Breast epithelium (tissue), 4 donors: ENCODE results near the gene FBXW9. TPM values are rescaled to one million over a fixed set of nuclear protein-coding genes. Genes with fewer than 3 reads are reported as not detected.

ENCODE experiments used
- DNase-seq, 2 donors: peaks; one replicate each; pipeline ENCODE4 v3.0.0-alpha.2; 2019; ENCODE audit warnings: low spot score in 2 of 2
- H3K27ac ChIP-seq, 2 donors: fragments of 200-600 bp; sonication (generic) in 1 of 2; one replicate each; pipeline ENCODE4 v1.5.1; 2016 to 2019; ENCODE audit warnings: mild to moderate bottlenecking in 1 of 2
- H3K27me3 ChIP-seq, 2 donors: fragments of 200-600 bp; sonication (generic) in 1 of 2; one replicate each; pipeline versions ENCODE4 v1.5.1 to v1.6.0; 2017 to 2019; ENCODE audit warnings: control low read depth in 1 of 2, mild to moderate bottlenecking in 1 of 2
- H3K36me3 ChIP-seq: fragments of 200-600 bp; one replicate; pipeline ENCODE4 v1.5.1; 2019
- H3K4me1 ChIP-seq, 2 donors: fragments of 200-600 bp; sonication (generic); one replicate each; pipeline ENCODE4 v1.5.1; 2016 to 2019; ENCODE audit warnings: control low read depth in 1 of 2
- H3K4me3 ChIP-seq, 3 donors: fragments of 200-600 bp; sonication (generic); 1 replicate in 2 of 3; 2 replicates in 1 of 3; pipeline ENCODE4 v1.5.1; 2016 to 2019; ENCODE audit warnings: mild to moderate bottlenecking in 3 of 3, moderate library complexity in 2 of 3
- H3K9me3 ChIP-seq, 2 donors: fragments of 200-600 bp; sonication (generic) in 1 of 2; one replicate each; pipeline ENCODE4 v1.5.1; 2016 to 2019; ENCODE audit warnings: control low read depth in 1 of 2
- POLR2A ChIP-seq: fragments of 450-650 bp; IDR thresholded peaks from one replicate; pipeline ENCODE4 v1.6.1; 2016; ENCODE audit warnings: antibody characterized with exemption, mild to moderate bottlenecking, moderate library complexity
- POLR2AphosphoS5 ChIP-seq, 3 donors: sonication (generic); formaldehyde crosslinking; IDR thresholded peaks; one replicate each; pipeline ENCODE4 v1.6.1; 2017; ENCODE audit warnings: antibody characterized with exemption in 3 of 3
- intact Hi-C: fragments of 100-400 bp; cut with DNase I; formaldehyde crosslinking; loops from one replicate; pipeline ENCODE4 v1.15.1; 2023; ENCODE audit warnings: low total_unique reads
- total RNA-seq, 3 donors: library from RNA; depleted of rRNA; stranded (reverse); fragments of >200 nt; gene quantifications; one replicate each; pipeline ENCODE4 v1.1.0, GENCODE V29; 2016
- TF ChIP-seq, protein P1 (sequence below), 3 donors: fragments of 450-650 bp; IDR thresholded peaks; one replicate each; pipeline ENCODE4 v1.5.1; 2016 to 2017; ENCODE audit warnings: antibody characterized with exemption in 3 of 3, mild to moderate bottlenecking in 3 of 3, moderate library complexity in 3 of 3

The FBXW9 gene
- total RNA-seq, 3 donors from 2014 or later, result 4.8 to 13.8 (median 8.5) TPM

DNA sequence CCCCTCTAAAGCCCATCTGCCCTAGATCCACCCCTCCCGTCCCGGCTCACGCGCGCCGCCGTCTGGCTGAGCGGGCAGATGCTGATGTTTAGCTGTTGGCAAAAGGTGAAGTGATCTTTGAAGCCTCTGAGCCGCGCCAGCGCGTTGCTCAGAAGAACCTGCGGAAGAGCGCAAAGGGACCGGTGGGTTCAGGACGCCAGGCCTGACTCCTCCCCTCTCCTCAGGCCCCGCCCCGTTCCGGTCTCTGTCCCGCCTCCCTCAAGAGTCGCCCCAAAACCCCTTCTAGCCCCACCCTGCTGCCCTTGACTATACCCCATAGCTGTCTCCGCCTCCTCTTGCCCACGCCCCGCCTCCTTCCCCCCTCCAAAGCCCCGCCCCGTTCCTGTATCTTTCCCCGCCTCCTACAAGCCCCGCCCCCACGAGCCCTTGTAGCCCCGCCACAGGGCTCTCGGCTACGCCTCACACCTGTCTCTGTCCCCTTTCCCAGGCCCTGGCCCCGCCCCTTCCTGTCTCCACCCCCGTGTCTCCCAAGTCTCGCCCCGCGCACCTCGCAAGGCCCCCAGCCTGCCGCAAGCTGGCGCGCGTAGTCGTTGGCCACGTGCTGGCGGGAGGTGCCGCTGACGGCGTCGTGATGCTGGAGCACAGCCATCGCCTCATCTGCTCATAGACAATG, 39.4 kb downstream of the FBXW9 start:
- Histone ChIP-seq H3K9me3 (no peaks in the 10 kb centered on the region), H3K27ac (no peak overlapping the region), H3K27me3 (no peaks in the 10 kb centered on the region), H3K4me3 (no peak overlapping the region), H3K4me1 (no peaks in the 10 kb centered on the region), H3K36me3 (no peaks in the 10 kb centered on the region)
- intact Hi-C loops, result no loop called here
- DNase-seq, result no peak
- TF ChIP-seq POLR2AphosphoS5 (IDR thresholded peaks at IDR 0.05) (no peak), POLR2A (no peak)
- TF ChIP-seq, protein P1, sequence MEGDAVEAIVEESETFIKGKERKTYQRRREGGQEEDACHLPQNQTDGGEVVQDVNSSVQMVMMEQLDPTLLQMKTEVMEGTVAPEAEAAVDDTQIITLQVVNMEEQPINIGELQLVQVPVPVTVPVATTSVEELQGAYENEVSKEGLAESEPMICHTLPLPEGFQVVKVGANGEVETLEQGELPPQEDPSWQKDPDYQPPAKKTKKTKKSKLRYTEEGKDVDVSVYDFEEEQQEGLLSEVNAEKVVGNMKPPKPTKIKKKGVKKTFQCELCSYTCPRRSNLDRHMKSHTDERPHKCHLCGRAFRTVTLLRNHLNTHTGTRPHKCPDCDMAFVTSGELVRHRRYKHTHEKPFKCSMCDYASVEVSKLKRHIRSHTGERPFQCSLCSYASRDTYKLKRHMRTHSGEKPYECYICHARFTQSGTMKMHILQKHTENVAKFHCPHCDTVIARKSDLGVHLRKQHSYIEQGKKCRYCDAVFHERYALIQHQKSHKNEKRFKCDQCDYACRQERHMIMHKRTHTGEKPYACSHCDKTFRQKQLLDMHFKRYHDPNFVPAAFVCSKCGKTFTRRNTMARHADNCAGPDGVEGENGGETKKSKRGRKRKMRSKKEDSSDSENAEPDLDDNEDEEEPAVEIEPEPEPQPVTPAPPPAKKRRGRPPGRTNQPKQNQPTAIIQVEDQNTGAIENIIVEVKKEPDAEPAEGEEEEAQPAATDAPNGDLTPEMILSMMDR (IDR thresholded peaks at IDR 0.05), result no peak

DNA sequence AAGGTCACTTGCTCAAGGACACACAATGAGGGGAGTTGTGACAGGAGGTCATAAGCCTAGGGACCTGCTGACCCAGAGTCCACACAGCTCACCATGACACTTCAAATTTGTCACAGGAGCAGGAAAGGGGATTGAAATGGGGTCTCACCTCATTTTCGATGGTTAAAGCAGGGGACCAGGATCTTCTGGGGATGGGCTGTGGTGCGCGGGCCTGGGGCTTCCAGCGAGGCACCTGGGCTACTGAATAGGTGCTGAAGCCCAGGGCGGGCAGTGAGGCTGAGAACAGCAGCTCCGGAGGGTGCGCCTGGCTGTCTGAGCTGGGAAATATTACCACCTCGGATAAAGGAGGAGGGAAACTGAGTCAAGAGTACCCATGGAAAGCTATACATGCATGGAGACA, 40.9 kb downstream of the FBXW9 start:
- no peak for TF ChIP-seq POLR2AphosphoS5 (IDR thresholded peaks at IDR 0.05)
- TF ChIP-seq, protein P1 (IDR thresholded peaks at IDR 0.05), result no peak
- TF ChIP-seq POLR2A, result no peak
- no peak overlapping the region for H3K27ac ChIP-seq
- no peaks in the 10 kb centered on the region for H3K9me3 ChIP-seq
- no peaks in the 10 kb centered on the region for H3K4me1 ChIP-seq
- no peaks in the 10 kb centered on the region for H3K27me3 ChIP-seq
- no peak for DNase-seq
- H3K36me3 ChIP-seq, result no peaks in the 10 kb centered on the region
- H3K4me3 ChIP-seq, result no peak overlapping the region
- intact Hi-C loops, result no loop called here

DNA sequence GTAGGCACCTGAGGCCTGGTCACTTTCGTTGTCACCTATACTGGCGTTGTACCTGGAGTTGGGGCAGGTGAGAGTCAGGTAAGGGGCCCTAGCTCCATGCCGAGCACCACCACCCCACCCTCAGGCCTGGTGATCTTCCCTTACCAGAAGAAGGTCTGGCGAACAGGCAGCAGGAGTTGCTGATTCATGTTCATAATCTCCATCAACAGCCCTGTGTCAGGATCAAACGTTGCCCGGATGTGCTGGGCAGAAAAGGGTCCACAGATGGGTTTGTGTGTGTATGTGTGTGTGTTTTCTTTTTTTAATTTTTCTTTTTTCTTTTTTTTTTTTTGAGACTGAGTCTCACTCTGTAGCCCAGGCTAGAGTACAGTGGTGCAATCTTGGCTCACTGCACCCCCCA, 44.2 kb downstream of the FBXW9 start:
- no peak for TF ChIP-seq POLR2A
- no peak for TF ChIP-seq POLR2AphosphoS5 (IDR thresholded peaks at IDR 0.05)
- TF ChIP-seq, protein P1 (IDR thresholded peaks at IDR 0.05), result no peak
- Histone ChIP-seq H3K27ac (no peak overlapping the region), H3K9me3 (no peaks in the 10 kb centered on the region), H3K4me1 (peaks cover 0 to 8% of the 10 kb centered on the region in 2 donors), H3K36me3 (no peaks in the 10 kb centered on the region), H3K4me3 (no peak overlapping the region), H3K27me3 (no peaks in the 10 kb centered on the region)
- no peak for DNase-seq
- intact Hi-C loops, result no loop called here

DNA sequence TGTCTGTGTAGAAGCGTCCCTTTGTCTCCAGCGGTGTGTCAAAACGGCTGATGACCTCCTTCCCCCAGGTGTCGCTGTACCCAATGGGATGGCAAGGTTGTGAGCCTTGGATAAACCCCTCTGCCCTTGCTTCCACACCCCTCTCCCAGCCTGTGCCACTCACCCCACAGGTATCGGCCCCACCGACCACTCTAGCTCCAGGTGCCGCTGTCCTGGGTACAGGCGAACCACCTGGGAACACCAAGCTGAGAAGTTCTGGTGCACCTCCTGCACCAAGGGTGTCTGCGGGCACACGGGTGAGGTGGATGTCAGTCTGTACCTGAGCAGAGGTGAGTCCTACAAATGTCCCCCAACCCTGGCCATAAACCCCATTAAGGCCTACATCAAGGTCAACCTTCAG, 46.5 kb downstream of the FBXW9 start:
- Histone ChIP-seq H3K27me3 (no peaks in the 10 kb centered on the region), H3K36me3 (no peaks in the 10 kb centered on the region), H3K27ac (no peak overlapping the region), H3K9me3 (no peaks in the 10 kb centered on the region), H3K4me3 (no peak overlapping the region), H3K4me1 (peaks cover 0 to 8% of the 10 kb centered on the region in 2 donors)
- intact Hi-C loops, result no loop called here
- TF ChIP-seq, protein P1 (IDR thresholded peaks at IDR 0.05), result no peak
- TF ChIP-seq POLR2A (no peak), POLR2AphosphoS5 (IDR thresholded peaks at IDR 0.05) (no peak)
- no peak for DNase-seq

DNA sequence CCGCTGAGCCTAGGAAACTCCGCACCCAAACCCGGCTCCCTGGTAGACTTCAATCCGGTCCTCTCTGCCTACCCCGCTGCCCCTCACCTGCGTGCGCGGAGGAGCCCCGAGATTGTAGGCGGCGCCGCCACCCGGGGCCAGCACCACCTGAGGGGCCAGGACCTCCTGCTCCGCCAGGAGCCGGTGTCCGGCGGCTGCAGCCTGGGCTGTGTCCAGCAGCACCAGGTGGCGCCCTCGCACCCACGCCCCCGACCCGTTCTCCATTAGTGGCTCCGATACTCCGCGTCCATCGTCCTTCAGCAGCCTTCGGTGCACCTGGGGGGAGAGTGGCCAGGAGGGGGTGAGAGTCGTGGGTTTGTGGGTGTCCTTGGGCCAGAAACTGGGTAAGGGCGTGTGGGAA, 48.3 kb downstream of the FBXW9 start:
- no peak for DNase-seq

More for the DNA sequence above, 48.3 kb downstream of the FBXW9 start:
- H3K4me3 ChIP-seq, result peak overlapping the region in 2 of 3 donors; percentile 44 to 63
- H3K27ac ChIP-seq, result no peak overlapping the region
- H3K36me3 ChIP-seq, result no peaks in the 10 kb centered on the region
- no peaks in the 10 kb centered on the region for H3K27me3 ChIP-seq
- intact Hi-C loops, result no loop called here
- H3K4me1 ChIP-seq, result peaks cover 0 to 8% of the 10 kb centered on the region in 2 donors
- no peaks in the 10 kb centered on the region for H3K9me3 ChIP-seq
- no peak for TF ChIP-seq POLR2AphosphoS5 (IDR thresholded peaks at IDR 0.05)
- TF ChIP-seq, protein P1 (IDR thresholded peaks at IDR 0.05), result no peak
- TF ChIP-seq POLR2A, result no peak
